ENCODE results near the gene CCDC197. TPM values are rescaled to one million over a fixed set of nuclear protein-coding genes. Genes with fewer than 3 reads are reported as not detected.

Gene CCDC197
- total and polyA plus RNA-seq, 8 donors: not detected

- Histone ChIP-seq H3K36me3 (no peaks in the 10 kb centered on the region), H3K27ac (no peak overlapping the region), H3K4me1 (peaks cover 0 to 25% (median 4%) of the 10 kb centered on the region in 4 donors), H3K4me3 (no peak overlapping the region), H3K9me3 (no peaks in the 10 kb centered on the region), H3K27me3 (peaks cover 0 to 3% (median 0%) of the 10 kb centered on the region in 3 donors)
- TF ChIP-seq, protein P1, sequence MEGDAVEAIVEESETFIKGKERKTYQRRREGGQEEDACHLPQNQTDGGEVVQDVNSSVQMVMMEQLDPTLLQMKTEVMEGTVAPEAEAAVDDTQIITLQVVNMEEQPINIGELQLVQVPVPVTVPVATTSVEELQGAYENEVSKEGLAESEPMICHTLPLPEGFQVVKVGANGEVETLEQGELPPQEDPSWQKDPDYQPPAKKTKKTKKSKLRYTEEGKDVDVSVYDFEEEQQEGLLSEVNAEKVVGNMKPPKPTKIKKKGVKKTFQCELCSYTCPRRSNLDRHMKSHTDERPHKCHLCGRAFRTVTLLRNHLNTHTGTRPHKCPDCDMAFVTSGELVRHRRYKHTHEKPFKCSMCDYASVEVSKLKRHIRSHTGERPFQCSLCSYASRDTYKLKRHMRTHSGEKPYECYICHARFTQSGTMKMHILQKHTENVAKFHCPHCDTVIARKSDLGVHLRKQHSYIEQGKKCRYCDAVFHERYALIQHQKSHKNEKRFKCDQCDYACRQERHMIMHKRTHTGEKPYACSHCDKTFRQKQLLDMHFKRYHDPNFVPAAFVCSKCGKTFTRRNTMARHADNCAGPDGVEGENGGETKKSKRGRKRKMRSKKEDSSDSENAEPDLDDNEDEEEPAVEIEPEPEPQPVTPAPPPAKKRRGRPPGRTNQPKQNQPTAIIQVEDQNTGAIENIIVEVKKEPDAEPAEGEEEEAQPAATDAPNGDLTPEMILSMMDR (IDR thresholded peaks at IDR 0.05): no peak
- no peak for TF ChIP-seq POLR2AphosphoS5 (IDR thresholded peaks at IDR 0.05)
- no peak for TF ChIP-seq EP300 (IDR thresholded peaks at IDR 0.05)
- no peak for TF ChIP-seq POLR2A (IDR thresholded peaks at IDR 0.05)
- no peak for DNase-seq
- 84 to 92% (median 88%) methylated on average over 10 of the region's 10 CpGs for whole genome bisulfite sequencing, 5 donors
- intact Hi-C loops (cut with DNase I; ENCODE audit: low total_unique reads): no loop called here
Measured at GRCh38 chr14:93991212-93991611, 5.9 kb upstream of the CCDC197 start.

DNA sequence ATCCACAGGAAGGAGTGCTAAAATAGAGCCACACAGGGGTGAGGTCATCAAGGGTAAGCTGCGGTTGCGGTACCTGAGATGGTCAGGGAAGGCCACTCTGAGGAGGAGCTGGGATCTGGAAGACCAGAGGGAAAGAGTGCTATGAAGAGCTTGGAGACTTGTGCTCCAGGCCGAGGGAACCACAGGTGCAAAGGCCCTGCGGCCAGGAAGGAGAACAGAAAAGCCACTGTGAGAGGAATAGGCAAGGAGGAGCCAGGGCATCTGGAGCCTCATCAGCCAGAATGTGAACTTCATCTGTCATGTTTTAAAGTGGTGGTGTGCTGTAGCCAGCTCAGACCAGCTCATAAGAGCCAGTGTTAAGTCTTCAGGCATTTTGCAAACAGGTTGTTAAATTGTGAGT, 5.5 kb upstream of the CCDC197 start:
- H3K9me3 ChIP-seq: no peaks in the 10 kb centered on the region
- H3K4me3 ChIP-seq: no peak overlapping the region
- H3K4me1 ChIP-seq: peaks cover 0 to 28% (median 4%) of the 10 kb centered on the region in 4 donors
- no peak overlapping the region for H3K27ac ChIP-seq
- peaks cover 0 to 8% (median 3%) of the 10 kb centered on the region in 3 donors for H3K27me3 ChIP-seq
- TF ChIP-seq EP300 (IDR thresholded peaks at IDR 0.05): no peak
- no peak for TF ChIP-seq POLR2AphosphoS5 (IDR thresholded peaks at IDR 0.05)
- TF ChIP-seq POLR2A (IDR thresholded peaks at IDR 0.05): no peak
- TF ChIP-seq, protein P1 (IDR thresholded peaks at IDR 0.05): no peak
- intact Hi-C loops (cut with DNase I; ENCODE audit: low total_unique reads): no loop called here
- 81 to 97% (median 95%) methylated on average over 4 of the region's 4 CpGs for WGBS, 5 donors
- DNase-seq: no peak
- H3K36me3 ChIP-seq: no peaks in the 10 kb centered on the region

DNA sequence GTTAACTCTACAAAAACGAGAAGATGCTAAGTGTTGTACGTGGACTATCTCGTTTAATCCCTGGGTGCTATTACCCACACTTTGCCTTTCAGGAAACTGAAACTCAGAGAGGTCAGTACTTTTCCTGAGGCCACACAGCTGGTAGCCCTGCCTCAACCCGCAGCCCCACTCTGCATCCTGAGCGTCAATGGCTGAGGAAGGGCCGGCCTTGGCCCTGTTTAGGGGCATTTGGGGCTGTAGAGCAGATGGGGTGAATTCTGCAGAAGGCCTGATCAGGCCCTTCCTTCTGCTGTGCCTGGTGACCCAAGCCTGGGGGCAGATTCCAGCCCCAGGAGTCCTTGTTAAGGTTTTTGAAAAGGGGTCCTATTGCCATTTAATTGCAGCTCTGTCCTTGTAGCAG, 3.7 kb upstream of the CCDC197 start:
- H3K27ac ChIP-seq: peak overlapping the region in 1 of 5 donors; percentile 84
- no peak overlapping the region for H3K4me3 ChIP-seq
- WGBS, 5 donors: 75 to 88% (median 80%) methylated on average over 5 to 6 of the region's 6 CpGs
- H3K9me3 ChIP-seq: no peaks in the 10 kb centered on the region
- H3K27me3 ChIP-seq: peaks cover 0 to 11% (median 5%) of the 10 kb centered on the region in 3 donors
- H3K36me3 ChIP-seq: no peaks in the 10 kb centered on the region
- DNase-seq: no peak
- intact Hi-C loops (cut with DNase I; ENCODE audit: low total_unique reads): no loop called here
- H3K4me1 ChIP-seq: peaks cover 0 to 21% (median 4%) of the 10 kb centered on the region in 4 donors
- no peak for TF ChIP-seq POLR2A (IDR thresholded peaks at IDR 0.05)
- no peak for TF ChIP-seq POLR2AphosphoS5 (IDR thresholded peaks at IDR 0.05)
- no peak for TF ChIP-seq EP300 (IDR thresholded peaks at IDR 0.05)
- TF ChIP-seq, protein P1 (IDR thresholded peaks at IDR 0.05): no peak

- Histone ChIP-seq H3K4me1 (peaks cover 0 to 21% (median 4%) of the 10 kb centered on the region in 4 donors), H3K4me3 (no peak overlapping the region), H3K27me3 (peaks cover 0 to 11% (median 5%) of the 10 kb centered on the region in 3 donors), H3K9me3 (no peaks in the 10 kb centered on the region), H3K27ac (peak overlapping the region in 3 of 5 donors; percentile 66 to 84 (median 71)), H3K36me3 (no peaks in the 10 kb centered on the region)
- peak; percentile 38 to 51 for DNase-seq
- intact Hi-C loops (cut with DNase I; ENCODE audit: low total_unique reads): no loop called here
- 36 to 59% (median 53%) methylated on average over 10 to 13 of the region's 13 CpGs for WGBS, 5 donors
- TF ChIP-seq EP300 (IDR thresholded peaks at IDR 0.05) (peak; percentile 62), POLR2A (IDR thresholded peaks at IDR 0.05) (no peak), POLR2AphosphoS5 (IDR thresholded peaks at IDR 0.05) (peak in 2 of 3 donors; percentile 54 to 82)
- TF ChIP-seq, protein P1 (IDR thresholded peaks at IDR 0.05): no peak
Measured at GRCh38 chr14:93994919-93995682, 2.0 kb upstream of the CCDC197 start.

Data from stomach (tissue), 9 donors.